ENCODE results near the gene SELENOK.

DNA sequence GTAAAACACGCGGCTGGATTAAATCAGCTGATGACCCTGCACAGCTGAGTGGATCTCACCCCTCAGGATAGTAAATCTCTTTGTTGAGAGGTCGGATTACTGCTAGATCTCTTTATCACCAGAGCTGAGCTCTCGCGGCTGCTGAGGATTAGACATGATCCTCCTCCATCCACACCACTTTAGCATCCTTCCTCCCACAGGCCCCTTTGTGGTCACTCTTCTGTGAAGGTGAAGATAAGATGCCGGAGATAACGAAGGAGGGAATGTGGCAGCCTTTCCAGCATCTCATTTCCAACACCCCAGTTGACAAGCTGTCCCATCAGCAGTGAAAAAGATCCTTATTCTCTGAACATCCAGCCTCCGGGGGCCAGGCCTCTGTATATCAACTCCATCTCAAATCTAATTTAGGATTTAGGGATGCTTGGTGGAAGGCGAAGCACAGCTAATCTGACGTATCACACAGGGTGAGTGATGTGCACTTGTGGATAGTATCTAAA lies 47.5 kb upstream of the SELENOK start:
- TF ChIP-seq, protein P1, sequence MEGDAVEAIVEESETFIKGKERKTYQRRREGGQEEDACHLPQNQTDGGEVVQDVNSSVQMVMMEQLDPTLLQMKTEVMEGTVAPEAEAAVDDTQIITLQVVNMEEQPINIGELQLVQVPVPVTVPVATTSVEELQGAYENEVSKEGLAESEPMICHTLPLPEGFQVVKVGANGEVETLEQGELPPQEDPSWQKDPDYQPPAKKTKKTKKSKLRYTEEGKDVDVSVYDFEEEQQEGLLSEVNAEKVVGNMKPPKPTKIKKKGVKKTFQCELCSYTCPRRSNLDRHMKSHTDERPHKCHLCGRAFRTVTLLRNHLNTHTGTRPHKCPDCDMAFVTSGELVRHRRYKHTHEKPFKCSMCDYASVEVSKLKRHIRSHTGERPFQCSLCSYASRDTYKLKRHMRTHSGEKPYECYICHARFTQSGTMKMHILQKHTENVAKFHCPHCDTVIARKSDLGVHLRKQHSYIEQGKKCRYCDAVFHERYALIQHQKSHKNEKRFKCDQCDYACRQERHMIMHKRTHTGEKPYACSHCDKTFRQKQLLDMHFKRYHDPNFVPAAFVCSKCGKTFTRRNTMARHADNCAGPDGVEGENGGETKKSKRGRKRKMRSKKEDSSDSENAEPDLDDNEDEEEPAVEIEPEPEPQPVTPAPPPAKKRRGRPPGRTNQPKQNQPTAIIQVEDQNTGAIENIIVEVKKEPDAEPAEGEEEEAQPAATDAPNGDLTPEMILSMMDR (IDR thresholded peaks at IDR 0.05), result no peak
- no peak for TF ChIP-seq EZH2 (IDR thresholded peaks at IDR 0.05; ENCODE audit: borderline replicate concordance, insufficient read depth, low read depth, low read length, poor library complexity, severe bottlenecking)
